Measurements from ENCODE around the gene FOXG1. TPM values are rescaled to one million over a fixed set of nuclear protein-coding genes. Genes with fewer than 3 reads are reported as not detected.

Gene FOXG1
- polyA plus RNA-seq, 4 donors = 0.04 to 0.10 (median 0.06) TPM; not detected in 1

- DNase-seq (ENCODE audit: low read depth in 4 of 4, low spot score in 2 of 4) = no peak
These were observed 4.9 kb upstream of the FOXG1 start for GRCh38 chr14:28761438-28762291.

- no peak for DNase-seq (ENCODE audit: low read depth in 4 of 4, low spot score in 2 of 4)
These were observed 4.2 kb upstream of the FOXG1 start for GRCh38 chr14:28762303-28762954.

GRCh38 chr14:28762955-28763326 lies 3.6 kb upstream of the FOXG1 start:
- no peak for DNase-seq (ENCODE audit: low read depth in 4 of 4, low spot score in 2 of 4)

DNA sequence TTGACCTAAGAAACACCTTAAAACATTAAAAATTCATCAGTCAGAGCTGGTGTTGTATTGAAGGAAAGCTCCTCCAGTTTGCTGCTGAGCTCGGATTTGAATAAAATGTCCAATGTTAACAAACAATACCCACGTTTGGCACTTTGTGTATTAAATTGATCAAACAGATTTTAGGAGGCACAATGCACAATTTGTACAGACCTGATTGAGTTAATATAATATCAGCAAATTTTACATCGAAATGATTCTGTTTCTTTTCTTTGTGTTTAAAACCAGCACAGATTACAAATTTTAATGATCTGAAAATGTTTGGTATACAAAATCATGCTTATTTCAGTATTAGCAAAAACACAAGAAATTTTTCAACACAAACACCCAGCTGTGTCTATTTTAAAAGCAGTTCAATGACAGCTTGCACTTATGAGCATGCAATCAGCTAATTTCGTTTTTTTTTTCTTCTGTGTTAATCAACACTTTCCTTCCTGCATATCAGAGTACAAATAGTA lies 2.8 kb upstream of the FOXG1 start:
- DNase-seq (ENCODE audit: low read depth in 4 of 4, low spot score in 2 of 4) = no peak

DNA sequence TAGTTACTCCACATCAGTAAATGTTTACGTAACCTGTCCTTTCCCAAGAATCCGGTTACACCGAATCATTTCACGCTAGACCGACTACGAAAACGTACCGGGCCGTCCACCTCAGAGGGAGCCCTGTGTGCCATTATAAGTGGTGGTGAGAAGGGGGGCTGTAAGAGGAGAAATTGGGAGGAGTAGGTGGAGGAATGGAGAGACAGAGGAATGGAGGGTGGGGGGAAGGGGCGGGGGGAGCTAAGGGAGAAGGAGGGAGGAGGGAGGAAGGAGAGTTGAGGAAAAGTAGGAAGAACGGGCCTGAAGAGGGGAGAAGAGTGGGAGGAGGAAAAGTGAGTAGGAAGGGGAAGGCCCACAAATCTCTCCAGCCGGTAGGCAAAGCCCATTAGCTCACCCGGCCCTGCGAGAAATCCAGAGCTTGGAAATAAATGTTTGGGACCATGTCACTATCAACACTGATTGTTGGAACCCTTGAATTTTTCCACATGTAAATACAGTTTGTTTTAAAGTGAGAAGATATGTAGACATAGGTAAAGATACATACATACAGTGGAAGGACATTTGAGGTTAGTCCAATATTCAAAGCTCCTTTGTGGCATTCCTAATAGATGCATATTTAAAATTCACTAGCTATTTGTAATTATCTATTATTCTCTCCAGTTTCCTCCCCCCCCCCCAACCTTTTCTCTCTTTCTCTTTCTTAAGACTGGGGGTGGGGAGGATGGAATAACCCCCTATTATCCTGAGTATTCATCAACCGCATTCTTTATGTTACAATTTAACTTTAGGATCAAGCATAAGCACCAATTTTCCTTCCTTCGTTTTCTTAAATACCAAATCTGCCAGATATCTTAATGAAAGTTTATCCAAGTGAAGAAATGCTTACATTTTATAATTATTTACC lies 2.1 kb upstream of the FOXG1 start:
- DNase-seq (ENCODE audit: low read depth in 4 of 4, low spot score in 2 of 4) = no peak

DNA sequence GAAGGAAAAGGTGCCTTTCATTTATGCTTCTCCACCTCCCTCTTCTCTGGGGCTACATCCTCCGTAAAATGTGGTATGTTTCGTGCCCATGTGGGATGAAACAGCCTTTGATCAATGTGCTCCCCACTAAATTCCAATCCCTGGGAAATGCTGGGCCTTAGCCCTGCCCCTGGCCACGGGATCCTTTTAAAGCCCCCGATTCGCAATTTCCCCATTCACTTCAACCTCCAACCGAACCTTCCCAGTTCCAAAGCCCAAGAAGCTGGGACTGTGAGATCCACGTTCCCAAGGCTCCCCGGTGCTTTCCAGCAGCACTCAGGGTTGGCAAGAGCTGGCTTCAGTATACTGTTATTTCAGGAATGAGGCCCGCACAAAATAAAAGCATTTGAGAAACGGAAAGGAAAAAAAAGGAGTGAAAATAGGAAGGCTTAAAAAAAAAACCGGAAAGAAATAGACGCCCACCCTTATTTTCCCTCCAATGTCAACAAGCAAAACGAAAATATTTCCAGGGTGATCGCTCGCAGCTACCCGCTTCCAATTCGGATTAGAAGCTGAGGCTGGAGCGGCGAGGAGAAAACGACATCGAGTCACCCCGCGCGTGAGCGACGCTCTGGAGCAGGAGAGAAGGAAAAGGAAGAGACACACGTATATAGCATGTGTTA lies 1.3 kb upstream of the FOXG1 start:
- DNase-seq (ENCODE audit: low read depth in 4 of 4, low spot score in 2 of 4) = no peak

DNA sequence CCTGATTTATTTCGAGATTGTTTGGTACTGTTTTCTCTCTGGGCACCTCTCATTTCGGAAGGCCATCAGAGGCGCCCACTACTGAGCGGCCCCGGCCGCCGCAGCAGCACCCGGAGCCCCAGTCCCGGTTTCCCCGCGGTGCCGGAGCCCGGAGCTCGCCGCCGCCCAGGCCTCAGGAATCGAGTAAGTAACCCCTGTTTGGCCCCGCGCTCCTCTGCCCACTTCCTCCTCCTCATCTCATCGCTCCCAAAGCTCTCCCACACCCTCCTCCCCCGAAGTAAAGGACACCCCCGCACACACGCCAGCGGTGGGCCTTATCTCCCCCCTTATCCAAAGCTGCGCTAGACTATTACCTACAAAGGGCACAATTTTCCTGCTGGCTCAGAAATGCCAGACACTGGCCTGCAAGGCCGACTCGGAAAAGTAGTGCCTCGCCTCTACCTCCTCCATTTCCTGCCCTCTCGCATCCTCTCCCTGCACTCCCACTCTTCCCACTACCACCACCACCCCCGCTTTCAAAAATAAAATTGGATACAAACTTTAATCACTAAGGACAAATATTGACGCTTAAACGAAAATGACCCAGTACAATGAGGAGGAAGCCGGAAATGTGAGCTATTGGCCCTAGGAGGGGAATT lies 637 bp upstream of the FOXG1 start:
- no peak for DNase-seq (ENCODE audit: low read depth in 4 of 4, low spot score in 2 of 4)

- no peak for DNase-seq (ENCODE audit: low read depth in 4 of 4, low spot score in 2 of 4)
These were observed 654 bp downstream of the FOXG1 start for GRCh38 chr14:28767030-28767852.

GRCh38 chr14:28767853-28768741 lies 1.5 kb downstream of the FOXG1 start:
- DNase-seq (ENCODE audit: low read depth in 4 of 4, low spot score in 2 of 4) = no peak

DNA sequence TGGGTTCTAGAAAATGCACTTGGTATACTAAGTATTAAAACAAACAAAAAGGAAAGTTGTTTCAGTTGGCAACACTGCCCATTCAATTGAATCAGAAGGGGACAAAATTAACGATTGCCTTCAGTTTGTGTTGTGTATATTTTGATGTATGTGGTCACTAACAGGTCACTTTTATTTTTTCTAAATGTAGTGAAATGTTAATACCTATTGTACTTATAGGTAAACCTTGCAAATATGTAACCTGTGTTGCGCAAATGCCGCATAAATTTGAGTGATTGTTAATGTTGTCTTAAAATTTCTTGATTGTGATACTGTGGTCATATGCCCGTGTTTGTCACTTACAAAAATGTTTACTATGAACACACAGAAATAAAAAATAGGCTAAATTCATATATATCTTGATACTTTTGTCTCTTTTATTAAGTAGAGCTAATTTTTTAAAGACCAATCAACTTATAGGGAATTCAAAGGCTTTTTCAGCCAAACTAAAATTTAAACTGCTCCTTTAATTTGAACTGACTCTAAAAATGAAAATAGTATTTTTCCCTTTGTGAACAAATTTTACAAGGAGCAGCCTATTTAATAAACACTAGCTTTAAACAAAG lies 2.8 kb downstream of the FOXG1 start:
- no peak for DNase-seq (ENCODE audit: low read depth in 4 of 4, low spot score in 2 of 4)

- DNase-seq (ENCODE audit: low read depth in 4 of 4, low spot score in 2 of 4) = no peak
These were observed 3.5 kb downstream of the FOXG1 start for GRCh38 chr14:28770061-28770460.

DNA sequence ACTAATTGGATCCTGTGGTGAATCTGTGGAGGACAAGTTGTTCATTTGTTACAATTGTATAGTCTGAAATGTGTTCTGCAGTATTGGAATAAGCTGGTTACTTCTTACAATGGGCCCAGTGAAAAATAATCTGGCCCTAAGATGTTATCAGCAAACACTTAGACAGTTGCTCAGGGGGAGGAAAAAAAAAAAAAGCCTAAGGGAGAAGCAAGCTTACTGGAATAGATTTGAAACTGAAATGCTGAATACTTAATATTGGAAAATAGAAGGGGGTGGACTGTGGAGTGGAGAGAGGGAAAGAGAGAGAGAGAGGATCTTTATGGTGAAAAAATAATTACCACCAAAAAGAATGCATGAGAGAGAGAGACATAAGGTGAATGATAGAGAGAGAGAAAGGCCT lies 4.0 kb downstream of the FOXG1 start:
- DNase-seq (ENCODE audit: low read depth in 4 of 4, low spot score in 2 of 4) = no peak

- no peak for DNase-seq (ENCODE audit: low read depth in 4 of 4, low spot score in 2 of 4)
These were observed 4.6 kb downstream of the FOXG1 start for GRCh38 chr14:28771168-28771567.

DNA sequence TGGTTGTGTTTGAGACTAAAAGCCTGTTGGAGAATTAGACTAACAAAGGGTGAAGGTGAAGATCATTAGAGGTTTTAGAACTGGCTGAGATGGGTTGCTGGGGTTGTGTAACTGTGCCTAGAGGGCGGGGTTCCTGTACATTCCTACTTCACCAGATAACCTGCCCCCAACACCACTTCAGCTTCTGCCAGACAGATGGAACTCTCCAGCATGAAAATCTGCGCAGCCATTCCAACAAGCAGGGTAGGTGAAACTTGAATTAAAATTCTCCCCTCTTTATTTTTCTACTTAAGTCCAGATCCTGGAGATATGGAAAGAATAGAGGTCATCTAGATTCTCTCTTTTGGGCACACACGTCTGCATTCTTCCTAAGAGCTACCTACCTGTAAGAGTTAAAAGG lies 6.0 kb downstream of the FOXG1 start:
- DNase-seq (ENCODE audit: low read depth in 4 of 4, low spot score in 2 of 4) = no peak

GRCh38 chr14:28773176-28773575 lies 6.6 kb downstream of the FOXG1 start:
- DNase-seq (ENCODE audit: low read depth in 4 of 4, low spot score in 2 of 4) = no peak

- DNase-seq (ENCODE audit: low read depth in 4 of 4, low spot score in 2 of 4) = no peak
These were observed 7.5 kb downstream of the FOXG1 start for GRCh38 chr14:28773861-28774691.

All from left renal cortex interstitium (tissue), 4 donors.